Loucy (cell line): ENCODE data around the gene CDC73.
A peak's percentile ranks its signal among the peaks of the same experiment; 100 is the strongest.

Experiments used
- H2AFZ ChIP-seq: fragments of 200-600 bp; sonication (generic); 2 replicates; pipeline ENCODE4 v1.6.0; 2016; ENCODE audit warnings: antibody characterized with exemption, mild to moderate bottlenecking, low read length, moderate library complexity
- H3F3A ChIP-seq: fragments of 200-600 bp; 2 replicates; pipeline ENCODE4 v1.6.0; 2016; ENCODE audit warnings: antibody characterized with exemption, low read depth, mild to moderate bottlenecking
- H3K27me3 ChIP-seq: fragments of 200-600 bp; sonication (generic); 2 replicates; pipeline ENCODE4 v1.6.1; 2014; ENCODE audit warnings: low read length, mild to moderate bottlenecking; ENCODE audit not compliant: insufficient read depth, poor library complexity, severe bottlenecking
- H3K36me3 ChIP-seq: fragments of 200-600 bp; sonication (generic); 2 replicates; pipeline ENCODE4 v1.6.1; 2016; ENCODE audit warnings: low read length; ENCODE audit not compliant: insufficient read depth
- H3K4me1 ChIP-seq: fragments of 200-600 bp; sonication (generic); 2 replicates; pipeline ENCODE4 v1.5.1; 2014; ENCODE audit warnings: low read length, mild to moderate bottlenecking; ENCODE audit not compliant: insufficient read depth, poor library complexity, severe bottlenecking
- H3K4me2 ChIP-seq: fragments of 200-600 bp; sonication (generic); 2 replicates; pipeline ENCODE4 v1.6.0; 2014; ENCODE audit warnings: antibody characterized with exemption, low read length, low read depth, mild to moderate bottlenecking; ENCODE audit not compliant: poor library complexity, severe bottlenecking
- H3K4me3 ChIP-seq: fragments of 200-600 bp; sonication (generic); 2 replicates; pipeline ENCODE4 v1.5.1; 2014; ENCODE audit warnings: low read length, mild to moderate bottlenecking, mixed read lengths; ENCODE audit not compliant: poor library complexity, severe bottlenecking
- H3K79me2 ChIP-seq: fragments of 200-600 bp; sonication (generic); 2 replicates; pipeline ENCODE4 v1.6.1; 2014; ENCODE audit warnings: low read length; ENCODE audit not compliant: insufficient read depth
- H3K9ac ChIP-seq: fragments of 200-600 bp; sonication (generic); 2 replicates; pipeline ENCODE4 v1.6.0; 2014; ENCODE audit warnings: mild to moderate bottlenecking, low read depth, low read length, moderate library complexity; ENCODE audit not compliant: poor library complexity, severe bottlenecking
- H3K9me2 ChIP-seq: fragments of 200-600 bp; sonication (generic); replicated peaks from 2 replicates; pipeline ENCODE4 v1.6.1; 2016; ENCODE audit warnings: low read depth, low read length, mixed read lengths
- H3K9me3 ChIP-seq: fragments of 200-600 bp; sonication (generic); 2 replicates; pipeline ENCODE4 v1.6.1; 2014; ENCODE audit warnings: mild to moderate bottlenecking, antibody characterized with exemption, low read length, low read depth; ENCODE audit not compliant: insufficient read depth
- H4K20me1 ChIP-seq: fragments of 200-600 bp; sonication (generic); 2 replicates; pipeline ENCODE4 v1.6.0; 2014; ENCODE audit warnings: antibody characterized with exemption, low read length, mild to moderate bottlenecking; ENCODE audit not compliant: insufficient read depth, poor library complexity, severe bottlenecking
- EZH2phosphoT487 ChIP-seq: fragments of 200-600 bp; IDR thresholded peaks from 2 replicates; pipeline ENCODE4 v1.6.1; 2018; ENCODE audit warnings: antibody characterized with exemption, mild to moderate bottlenecking, moderate library complexity, borderline replicate concordance
- TF ChIP-seq, protein P1 (sequence below): fragments of 200-600 bp; sonication (generic); conservative IDR thresholded peaks from 2 replicates; pipeline ENCODE4 v1.5.1; 2014; ENCODE audit warnings: mild to moderate bottlenecking, antibody characterized with exemption, low read length

The CDC73 gene

DNA sequence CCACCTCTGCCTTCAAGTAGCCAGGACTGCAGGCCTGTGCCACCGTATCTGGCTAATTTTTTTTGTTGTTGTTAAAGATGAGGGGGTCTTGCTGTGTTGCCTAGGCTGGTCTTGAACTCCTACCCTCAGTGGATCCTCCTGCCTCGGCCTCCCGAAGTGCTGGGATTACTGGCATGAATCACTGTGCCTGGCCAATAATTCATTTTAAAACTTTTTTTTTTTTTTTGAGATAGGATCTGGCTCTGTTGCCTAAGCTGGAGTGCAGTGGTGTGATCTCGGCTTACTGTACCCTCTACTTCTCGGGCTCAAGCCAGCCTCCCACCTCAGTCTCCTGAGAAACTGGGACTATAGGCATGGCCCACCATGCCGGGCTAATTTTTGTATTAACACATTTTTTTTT is 3.5 kb downstream of the CDC73 start:
- H3K79me2 ChIP-seq, result peaks cover 78% of the 10 kb centered on the region
- H3K4me3 ChIP-seq, result peak overlapping the region; percentile 98
- no peak overlapping the region for H2AFZ ChIP-seq
- peak overlapping the region; percentile 97 for H3K4me2 ChIP-seq
- H3K4me1 ChIP-seq, result peaks cover 39% of the 10 kb centered on the region
- no peaks in the 10 kb centered on the region for H3K9me2 ChIP-seq
- H3K9ac ChIP-seq, result peak overlapping the region; percentile 89
- no peaks in the 10 kb centered on the region for H3K9me3 ChIP-seq
- TF ChIP-seq, protein P1, sequence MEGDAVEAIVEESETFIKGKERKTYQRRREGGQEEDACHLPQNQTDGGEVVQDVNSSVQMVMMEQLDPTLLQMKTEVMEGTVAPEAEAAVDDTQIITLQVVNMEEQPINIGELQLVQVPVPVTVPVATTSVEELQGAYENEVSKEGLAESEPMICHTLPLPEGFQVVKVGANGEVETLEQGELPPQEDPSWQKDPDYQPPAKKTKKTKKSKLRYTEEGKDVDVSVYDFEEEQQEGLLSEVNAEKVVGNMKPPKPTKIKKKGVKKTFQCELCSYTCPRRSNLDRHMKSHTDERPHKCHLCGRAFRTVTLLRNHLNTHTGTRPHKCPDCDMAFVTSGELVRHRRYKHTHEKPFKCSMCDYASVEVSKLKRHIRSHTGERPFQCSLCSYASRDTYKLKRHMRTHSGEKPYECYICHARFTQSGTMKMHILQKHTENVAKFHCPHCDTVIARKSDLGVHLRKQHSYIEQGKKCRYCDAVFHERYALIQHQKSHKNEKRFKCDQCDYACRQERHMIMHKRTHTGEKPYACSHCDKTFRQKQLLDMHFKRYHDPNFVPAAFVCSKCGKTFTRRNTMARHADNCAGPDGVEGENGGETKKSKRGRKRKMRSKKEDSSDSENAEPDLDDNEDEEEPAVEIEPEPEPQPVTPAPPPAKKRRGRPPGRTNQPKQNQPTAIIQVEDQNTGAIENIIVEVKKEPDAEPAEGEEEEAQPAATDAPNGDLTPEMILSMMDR, result no peak
- TF ChIP-seq EZH2phosphoT487, result no peak
- peaks cover 3% of the 10 kb centered on the region; the same call in 1 of the 2 replicates for H3F3A ChIP-seq
- H3K27me3 ChIP-seq, result no peaks in the 10 kb centered on the region
- H3K36me3 ChIP-seq, result peaks cover 11% of the 10 kb centered on the region
- H4K20me1 ChIP-seq, result peaks cover 74% of the 10 kb centered on the region

DNA sequence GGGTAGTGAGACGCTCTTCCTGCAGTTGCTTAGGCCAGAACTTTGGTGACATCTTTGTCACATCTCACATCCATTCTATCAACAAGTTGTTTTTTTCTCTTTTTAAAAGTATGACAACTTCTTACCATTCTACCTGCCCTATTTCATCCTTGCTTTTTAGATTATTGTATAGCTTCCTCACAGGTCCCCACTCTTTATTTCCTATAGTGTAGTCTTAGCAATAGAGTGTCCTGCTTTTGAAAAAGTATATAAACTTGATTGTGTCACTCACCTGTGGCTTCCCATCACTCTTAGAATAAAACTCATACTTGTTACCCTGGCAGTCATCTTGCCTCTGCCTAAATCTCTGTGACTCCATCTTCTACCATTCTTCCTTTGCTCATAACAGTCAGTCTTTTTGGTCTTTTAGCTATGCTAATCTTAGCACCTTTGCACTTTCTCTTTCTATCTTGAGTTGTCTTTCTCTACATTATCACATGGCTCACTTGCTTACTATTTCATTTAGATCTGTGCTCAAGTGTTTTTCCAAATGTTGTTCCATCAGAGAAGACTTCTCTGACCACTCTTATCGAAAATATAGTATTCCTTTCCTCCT is 9.5 kb downstream of the CDC73 start:
- Histone ChIP-seq H3K4me1 (peaks cover 21% of the 10 kb centered on the region), H3K36me3 (peaks cover 51% of the 10 kb centered on the region), H3K9me2 (no peaks in the 10 kb centered on the region), H3K27me3 (no peaks in the 10 kb centered on the region), H3K9me3 (no peaks in the 10 kb centered on the region), H3K4me3 (no peak overlapping the region), H2AFZ (no peak overlapping the region), H3K79me2 (peaks cover 86% of the 10 kb centered on the region), H3F3A (no peaks in the 10 kb centered on the region), H3K9ac (no peak overlapping the region), H3K4me2 (peak overlapping the region; percentile 5), H4K20me1 (peaks cover 52% of the 10 kb centered on the region)
- TF ChIP-seq, protein P1, result no peak
- no peak for TF ChIP-seq EZH2phosphoT487

DNA sequence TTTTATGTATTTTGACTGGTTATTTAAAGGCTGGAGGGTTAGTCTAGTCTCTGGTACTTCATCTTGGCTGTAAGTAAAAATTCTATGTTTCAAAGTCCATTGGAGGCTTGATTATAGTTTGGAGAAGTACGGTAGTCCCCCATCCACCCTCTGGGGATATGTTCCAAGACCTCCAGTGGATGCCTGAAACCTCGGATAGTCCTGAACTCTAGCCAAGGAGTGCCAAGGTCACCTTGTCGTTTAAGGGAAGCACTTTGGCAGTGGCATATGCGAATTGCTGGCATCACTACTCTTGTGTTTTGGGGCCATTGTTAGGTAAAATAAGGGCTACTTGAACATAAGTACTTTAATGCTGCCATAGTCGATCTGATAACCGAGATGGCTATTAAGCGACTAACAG is 18.4 kb downstream of the CDC73 start:
- no peak overlapping the region for H3K4me3 ChIP-seq
- no peaks in the 10 kb centered on the region for H3F3A ChIP-seq
- H4K20me1 ChIP-seq, result peaks cover 46% of the 10 kb centered on the region
- H3K9me3 ChIP-seq, result no peaks in the 10 kb centered on the region
- H3K4me1 ChIP-seq, result no peaks in the 10 kb centered on the region
- H3K9ac ChIP-seq, result no peak overlapping the region
- no peak overlapping the region for H3K4me2 ChIP-seq
- H3K9me2 ChIP-seq, result no peaks in the 10 kb centered on the region
- no peaks in the 10 kb centered on the region for H3K27me3 ChIP-seq
- H2AFZ ChIP-seq, result no peak overlapping the region
- H3K36me3 ChIP-seq, result peaks cover 92% of the 10 kb centered on the region
- H3K79me2 ChIP-seq, result peaks cover 45% of the 10 kb centered on the region
- TF ChIP-seq EZH2phosphoT487, result no peak
- TF ChIP-seq, protein P1, result no peak
